ENCODE results near the gene RETREG3.

DNA sequence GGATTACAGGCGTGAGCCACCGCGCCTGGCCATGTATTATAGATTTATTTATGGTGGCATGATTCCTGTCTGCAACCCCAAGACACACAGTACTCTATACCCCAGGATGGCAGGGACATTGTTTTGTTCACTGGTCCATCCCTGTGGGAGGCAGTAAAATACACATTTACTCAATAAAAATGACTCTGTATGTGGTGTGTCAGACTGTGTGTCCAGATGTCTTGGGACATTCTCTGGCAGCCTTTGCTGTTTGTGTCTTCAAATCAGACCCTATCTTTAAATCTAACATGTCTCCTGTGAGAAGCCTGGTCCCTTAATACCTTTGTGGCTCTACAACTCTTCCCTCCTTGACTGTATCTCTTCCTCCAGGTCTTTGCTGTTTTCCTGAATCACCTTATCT lies 48.9 kb downstream of the RETREG3 start:
- TF ChIP-seq, protein P1, sequence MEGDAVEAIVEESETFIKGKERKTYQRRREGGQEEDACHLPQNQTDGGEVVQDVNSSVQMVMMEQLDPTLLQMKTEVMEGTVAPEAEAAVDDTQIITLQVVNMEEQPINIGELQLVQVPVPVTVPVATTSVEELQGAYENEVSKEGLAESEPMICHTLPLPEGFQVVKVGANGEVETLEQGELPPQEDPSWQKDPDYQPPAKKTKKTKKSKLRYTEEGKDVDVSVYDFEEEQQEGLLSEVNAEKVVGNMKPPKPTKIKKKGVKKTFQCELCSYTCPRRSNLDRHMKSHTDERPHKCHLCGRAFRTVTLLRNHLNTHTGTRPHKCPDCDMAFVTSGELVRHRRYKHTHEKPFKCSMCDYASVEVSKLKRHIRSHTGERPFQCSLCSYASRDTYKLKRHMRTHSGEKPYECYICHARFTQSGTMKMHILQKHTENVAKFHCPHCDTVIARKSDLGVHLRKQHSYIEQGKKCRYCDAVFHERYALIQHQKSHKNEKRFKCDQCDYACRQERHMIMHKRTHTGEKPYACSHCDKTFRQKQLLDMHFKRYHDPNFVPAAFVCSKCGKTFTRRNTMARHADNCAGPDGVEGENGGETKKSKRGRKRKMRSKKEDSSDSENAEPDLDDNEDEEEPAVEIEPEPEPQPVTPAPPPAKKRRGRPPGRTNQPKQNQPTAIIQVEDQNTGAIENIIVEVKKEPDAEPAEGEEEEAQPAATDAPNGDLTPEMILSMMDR (IDR thresholded peaks at IDR 0.05; ENCODE audit: borderline replicate concordance, extremely low read depth, low read length, poor library complexity, severe bottlenecking): no peak
- no peak for TF ChIP-seq EZH2 (IDR thresholded peaks at IDR 0.05; ENCODE audit: borderline replicate concordance, low read depth, low read length, severe bottlenecking)
